CD4-positive, alpha-beta T cell treated with Interleukin-6 at 100 ng/mL for 8 hours (primary cell): ENCODE measurements around the gene HAO2.
"Not testable (repeated sequence)": the region's sequence is repeated elsewhere in the genome, so short reads cannot be mapped to it uniquely, and the experiment has no call there.

ENCODE experiments used
- DNase-seq: peaks from one replicate; pipeline ENCODE4 v3.0.0-alpha.2; 2020; ENCODE audit warnings: mixed read lengths, low spot score

The HAO2 gene

GRCh38 chr1:119368554-119368953 lies at the start of gene HAO2:
Gene HAO2, plus strand, starts transcription at chr1:119368785. Its CDS starts 12,301 bp downstream, at chr1:119381086.
- DNase-seq, result no peak

DNA sequence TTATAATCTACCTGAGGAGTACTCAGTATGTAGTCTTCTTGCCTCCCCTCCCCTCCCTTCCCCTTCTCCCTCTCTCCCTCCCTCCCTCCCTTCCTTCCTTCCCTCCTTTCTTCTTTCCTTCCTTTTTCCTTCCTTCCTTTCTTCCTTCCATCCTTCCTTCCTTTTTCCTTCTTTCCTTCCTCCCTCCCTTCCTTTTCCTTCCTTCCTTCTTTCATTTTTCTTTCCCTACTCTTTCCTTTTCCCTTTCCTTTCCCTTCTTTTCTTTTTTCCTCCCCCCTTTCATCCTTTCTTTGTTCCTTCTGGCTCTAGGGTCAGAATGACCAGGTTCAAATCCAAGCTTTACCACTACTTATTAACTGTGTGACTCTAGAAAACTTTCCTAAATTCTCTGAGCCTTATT lies 48.5 kb upstream of the HAO2 start:
- DNase-seq, result no peak

GRCh38 chr1:119321666-119322419 lies 46.7 kb upstream of the HAO2 start:
- no peak for DNase-seq

- no peak for DNase-seq
These were observed 45.2 kb upstream of the HAO2 start for GRCh38 chr1:119323216-119323982.

- DNase-seq, result no peak
These were observed 44.4 kb upstream of the HAO2 start for GRCh38 chr1:119324198-119324597.

DNA sequence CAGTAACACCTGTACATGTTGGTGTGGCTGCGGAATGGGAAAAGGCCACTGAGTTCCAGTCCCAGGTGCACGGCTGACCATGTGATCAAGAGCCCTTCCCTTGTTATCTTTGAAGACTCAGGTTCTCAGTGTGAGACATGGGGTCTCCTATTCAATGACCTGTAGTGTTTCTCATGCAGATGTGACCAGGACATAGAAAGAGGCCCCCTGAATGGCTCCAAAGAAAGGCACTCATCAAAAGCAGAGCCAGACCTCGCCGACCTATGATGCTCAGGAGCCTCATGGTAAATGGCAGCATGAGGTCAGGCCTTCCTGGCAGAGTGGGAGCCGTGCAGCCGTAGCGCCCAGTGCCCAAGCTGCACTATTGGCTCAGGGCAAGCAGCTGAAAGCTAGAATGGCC lies 42.3 kb upstream of the HAO2 start:
- no peak for DNase-seq

- peak; percentile 2 for DNase-seq
These were observed 41.5 kb upstream of the HAO2 start for GRCh38 chr1:119327094-119327449.

- DNase-seq, result peak; percentile 3
These were observed 41.0 kb upstream of the HAO2 start for GRCh38 chr1:119327450-119328155.

DNA sequence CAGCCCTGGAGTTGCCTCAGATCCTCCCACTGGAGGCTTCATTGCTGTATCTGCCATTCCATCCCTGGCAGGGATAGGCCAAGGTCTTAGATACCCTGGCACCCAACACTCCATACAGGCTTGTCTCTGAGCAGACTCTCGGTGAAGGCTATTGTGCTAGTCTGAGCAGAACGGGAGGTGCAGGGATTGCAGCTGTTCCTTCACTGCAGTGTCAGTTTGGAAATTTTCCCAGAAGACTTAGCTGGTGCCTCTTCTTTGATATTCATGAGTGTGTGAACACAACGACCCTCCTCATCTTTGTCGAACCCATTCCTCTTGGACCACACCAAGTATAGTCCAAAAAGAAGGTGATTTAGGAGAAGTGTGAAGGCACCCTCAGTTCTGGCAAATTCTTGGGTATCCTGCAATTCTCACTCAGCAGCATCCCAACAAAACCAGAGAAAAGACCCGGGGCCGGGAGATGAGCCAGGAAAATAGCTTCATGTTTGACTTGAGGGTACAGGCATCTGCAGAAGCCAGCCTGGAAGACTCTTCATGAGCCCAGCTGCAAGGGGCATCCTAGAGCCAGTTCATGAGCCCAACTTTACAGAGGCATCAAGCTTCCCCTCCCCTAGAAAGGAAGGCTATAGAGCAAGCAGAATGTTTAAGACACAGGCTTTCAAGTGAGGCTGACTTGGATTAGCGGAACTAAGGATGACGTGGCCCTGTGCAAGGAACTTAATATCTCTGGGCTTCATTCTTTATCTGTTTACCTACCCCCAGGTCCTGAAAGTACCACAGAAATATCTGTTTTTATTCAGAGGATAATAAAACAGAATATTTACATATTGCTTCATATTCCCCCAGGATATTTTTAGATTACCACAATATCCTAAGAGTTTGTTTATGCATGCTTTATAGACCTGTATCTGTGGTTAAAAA lies 38.8 kb upstream of the HAO2 start:
- no peak for DNase-seq

GRCh38 chr1:119330466-119331189 lies 38.0 kb upstream of the HAO2 start:
- no peak for DNase-seq

DNA sequence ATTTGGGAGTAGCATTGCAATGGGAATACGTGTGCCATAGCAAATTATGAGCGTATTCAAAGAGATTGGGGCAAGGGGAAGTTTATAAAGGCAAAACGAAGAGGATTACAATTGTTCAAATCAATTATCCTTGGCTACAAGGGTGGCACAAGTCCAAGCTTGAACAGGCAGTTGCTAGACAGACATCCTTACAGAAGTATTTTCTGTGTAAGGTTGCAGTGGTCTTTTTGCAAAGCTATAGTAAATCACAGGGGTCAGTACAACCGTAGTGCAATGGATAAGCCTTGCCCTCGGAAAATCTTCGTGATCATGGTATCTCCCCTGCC lies 37.4 kb upstream of the HAO2 start:
- DNase-seq, result no peak

- no peak for DNase-seq
These were observed 36.7 kb upstream of the HAO2 start for GRCh38 chr1:119331915-119332314.

DNA sequence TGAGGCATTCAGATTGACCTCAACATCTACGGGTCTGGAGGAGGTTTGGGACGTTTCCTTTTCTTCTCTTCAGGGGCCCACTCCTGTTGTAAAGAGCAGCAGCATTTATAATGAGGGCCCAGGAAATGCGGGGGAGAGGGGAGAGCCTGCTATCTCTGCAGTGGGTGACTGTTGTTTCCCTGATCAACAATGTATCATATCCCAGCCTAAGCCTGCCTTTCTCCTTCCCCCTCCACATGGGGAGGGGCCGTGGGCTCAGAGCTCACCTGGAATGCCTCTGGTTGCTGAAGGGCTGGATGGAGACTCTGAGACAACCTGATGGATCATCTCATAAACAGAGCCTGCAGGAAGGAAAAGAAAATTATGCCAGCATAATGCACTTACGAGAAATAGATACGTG lies 36.0 kb upstream of the HAO2 start:
- DNase-seq, result no peak

DNA sequence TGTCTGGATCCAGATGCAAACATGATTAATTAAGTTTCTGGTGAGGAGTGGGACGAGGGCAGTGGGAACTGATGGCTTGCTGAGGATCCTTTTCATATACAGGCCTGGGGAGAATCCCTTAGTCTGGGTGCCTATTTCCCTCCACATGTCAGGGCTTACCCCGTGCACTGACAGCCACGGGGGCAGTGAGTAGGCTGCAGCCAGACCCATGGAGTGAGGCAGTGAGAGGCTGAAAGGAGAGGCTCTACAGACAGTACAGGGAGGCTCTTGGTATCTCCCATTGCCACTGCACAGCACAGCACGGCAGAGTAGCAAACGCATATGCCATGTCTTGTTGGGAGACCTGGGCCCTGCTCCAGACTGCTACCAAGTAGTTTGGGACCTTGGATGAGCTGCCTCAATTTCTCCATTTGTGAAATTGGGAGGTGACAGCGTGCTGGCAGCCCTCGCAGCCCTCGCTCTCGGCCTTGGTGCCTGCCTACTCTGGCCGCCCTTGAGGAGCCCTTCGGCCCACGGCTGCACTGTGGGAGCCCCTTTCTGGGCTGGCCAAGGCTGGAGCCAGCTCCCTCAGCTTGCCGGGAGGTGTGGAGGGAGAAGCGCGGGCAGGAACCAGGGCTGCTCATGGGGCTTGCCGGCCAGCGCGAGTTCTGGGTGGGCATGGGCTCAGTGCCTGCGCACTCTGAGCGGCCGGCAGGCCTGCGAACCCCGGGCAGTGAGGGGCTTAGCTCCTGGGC lies 35.3 kb upstream of the HAO2 start:
- DNase-seq, result no peak

GRCh38 chr1:119333897-119334250 lies 34.7 kb upstream of the HAO2 start:
- DNase-seq, result not testable (repeated sequence)

DNA sequence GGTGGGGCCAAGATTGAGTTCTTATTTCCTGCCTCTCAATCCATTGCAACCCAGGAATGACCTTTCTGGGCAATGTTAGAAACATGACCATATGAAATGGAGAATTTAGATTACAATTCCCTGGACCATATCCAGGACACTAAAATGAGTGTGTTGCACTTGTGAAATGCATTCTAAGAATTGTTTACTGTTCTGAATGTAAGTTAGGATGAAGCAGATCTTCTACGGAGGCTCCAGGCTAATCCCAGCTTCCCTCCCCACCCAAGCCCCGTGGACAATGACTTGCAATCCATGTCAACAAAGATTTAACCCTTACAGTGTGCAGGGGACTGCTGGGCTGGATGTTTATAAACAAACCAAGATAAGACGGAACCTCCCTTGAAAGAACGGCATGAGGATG lies 31.7 kb upstream of the HAO2 start:
- DNase-seq, result no peak

DNA sequence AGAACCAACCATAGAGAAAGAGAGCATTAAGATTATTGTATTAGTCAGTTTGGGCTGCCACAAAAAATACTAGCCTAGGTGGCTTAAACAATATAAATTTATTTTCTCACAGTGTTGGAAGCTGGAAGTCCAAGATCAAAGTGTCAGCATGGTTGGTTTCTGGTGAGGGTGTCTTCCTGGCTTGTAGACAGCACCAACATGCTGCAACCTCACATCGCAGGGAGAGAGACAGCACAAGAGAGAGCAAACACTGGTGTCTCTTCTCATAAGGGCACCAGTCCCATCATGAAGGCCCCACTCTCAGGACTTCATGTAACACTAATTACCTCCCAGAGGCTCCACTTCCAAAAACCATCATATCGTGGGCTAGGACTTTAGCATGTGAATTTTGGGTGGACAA lies 30.6 kb upstream of the HAO2 start:
- no peak for DNase-seq

DNA sequence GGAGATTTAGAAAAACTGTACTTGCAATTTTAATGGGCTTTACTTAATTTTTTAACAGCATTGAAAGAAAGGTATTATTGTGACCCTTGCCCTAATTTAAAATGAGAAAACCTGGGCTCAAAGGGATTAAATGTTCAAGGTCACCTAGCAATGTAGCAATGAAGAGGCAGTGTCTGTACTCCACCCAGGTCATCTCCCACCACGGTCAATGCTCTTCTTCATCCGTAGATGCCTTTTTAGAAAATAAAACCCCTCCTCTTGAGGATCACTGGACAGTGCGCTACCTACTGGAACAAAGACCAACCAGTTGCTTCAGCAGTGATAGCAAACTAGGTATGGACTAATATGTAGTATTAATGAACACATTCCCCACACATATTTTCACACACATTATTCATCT lies 29.8 kb upstream of the HAO2 start:
- DNase-seq, result no peak

DNA sequence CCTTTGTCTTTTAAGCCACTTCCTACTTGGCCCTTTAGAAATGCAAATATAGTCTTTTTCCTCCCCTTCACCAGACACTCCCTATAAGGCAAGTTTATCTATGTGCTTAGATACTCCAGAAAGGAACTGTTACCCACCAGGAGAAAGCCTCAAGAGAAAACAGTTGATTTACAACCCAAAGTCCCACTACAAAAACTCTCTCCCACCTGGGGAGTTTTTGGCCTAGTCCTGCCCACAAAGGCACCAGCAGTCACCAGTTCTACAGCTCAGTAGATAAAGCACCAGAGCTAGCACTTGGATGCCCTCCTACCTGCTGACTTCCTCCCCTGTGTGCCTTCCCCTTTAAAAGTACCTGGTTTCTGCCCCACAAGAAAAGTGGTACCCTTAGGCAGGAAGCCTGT lies 27.7 kb upstream of the HAO2 start:
- DNase-seq, result no peak

DNA sequence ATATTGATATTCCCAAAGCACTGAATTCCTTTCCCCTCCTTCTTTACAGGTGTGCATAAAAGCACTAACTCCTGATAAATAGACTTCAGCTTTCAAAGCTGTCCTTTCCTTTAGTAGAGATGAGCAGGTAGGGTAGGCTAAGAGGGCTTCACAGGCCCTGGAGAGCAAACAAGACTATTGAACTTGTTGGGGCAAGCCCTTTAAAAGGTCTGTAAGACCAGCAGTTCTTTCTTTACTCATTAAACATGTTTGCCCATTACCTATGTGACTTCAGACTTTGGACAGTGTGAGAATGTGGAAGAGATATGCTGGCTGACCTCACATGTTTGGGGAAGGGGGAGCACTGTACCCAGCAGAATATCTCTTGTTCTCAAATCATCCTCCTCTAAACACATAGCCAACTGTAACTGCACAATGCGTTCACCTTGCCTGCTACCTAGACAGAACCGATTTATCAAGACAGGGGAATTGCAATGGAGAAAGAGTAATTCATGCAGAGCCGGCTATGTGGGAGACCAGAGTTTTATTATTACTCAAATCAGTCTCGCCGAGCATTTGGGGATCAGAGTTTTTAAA lies 27.1 kb upstream of the HAO2 start:
- no peak for DNase-seq
